HepG2 (cell line): ENCODE results near the gene ACTR3. TPM values are rescaled to one million over a fixed set of nuclear protein-coding genes. Genes with fewer than 3 reads are reported as not detected.

Experiments
- ARNTL ChIP-seq: sonication (generic); formaldehyde crosslinking; IDR thresholded peaks from 2 replicates; pipeline ENCODE4 v1.4.0; 2020; ENCODE audit warnings: mild to moderate bottlenecking, missing genetic modification reagents
- CBX1 ChIP-seq: IDR thresholded peaks from one replicate; pipeline ENCODE4 v1.6.1; 2016; ENCODE audit warnings: antibody characterized with exemption, low read depth
- CREM ChIP-seq, 2 experiments: sonication (generic) in 1 of 2; formaldehyde crosslinking in 1 of 2; IDR thresholded peaks; 2 replicates each; pipeline versions ENCODE4 v1.4.0 to v1.6.1; 2016 to 2020; ENCODE audit warnings: antibody characterized with exemption in 1 of 2, mild to moderate bottlenecking in 1 of 2, missing genetic modification reagents in 1 of 2
- CTCF ChIP-seq: sonication (generic); formaldehyde crosslinking; IDR thresholded peaks from 2 replicates; pipeline ENCODE4 v1.5.0; 2020; ENCODE audit warnings: mild to moderate bottlenecking, missing genetic modification reagents, moderate library complexity
- GABPB1 ChIP-seq: IDR thresholded peaks from 2 replicates; pipeline ENCODE4 v1.6.1; 2016; ENCODE audit warnings: mild to moderate bottlenecking, missing genetic modification reagents, moderate library complexity, missing compliant biosample characterization
- ISL2 ChIP-seq: sonication (generic); formaldehyde crosslinking; IDR thresholded peaks from 2 replicates; pipeline ENCODE4 v1.5.0; 2020; ENCODE audit warnings: missing genetic modification reagents
- KLF16 ChIP-seq, 2 experiments: sonication (generic) in 1 of 2; formaldehyde crosslinking in 1 of 2; IDR thresholded peaks; 2 replicates each; pipeline versions ENCODE4 v1.6.1 to v1.8.0; 2016 to 2023; ENCODE audit warnings: missing genetic modification reagents in 2 of 2, missing compliant biosample characterization in 1 of 2
- KLF6 ChIP-seq: IDR thresholded peaks from 2 replicates; pipeline ENCODE4 v1.8.0; 2016; ENCODE audit warnings: missing biosample characterization, missing genetic modification reagents
- MIER3 ChIP-seq: IDR thresholded peaks from 2 replicates; pipeline ENCODE4 v1.6.1; 2016; ENCODE audit warnings: missing compliant biosample characterization, borderline replicate concordance
- MTA3 ChIP-seq: sonication (generic); formaldehyde crosslinking; IDR thresholded peaks from 2 replicates; pipeline ENCODE4 v1.4.0; 2020; ENCODE audit warnings: missing genetic modification reagents
- NR2F6 ChIP-seq, 2 experiments: IDR thresholded peaks; 2 replicates each; pipeline ENCODE4 v1.6.1; 2016; ENCODE audit warnings: antibody characterized with exemption in 1 of 2, mild to moderate bottlenecking in 1 of 2
- RAD21 ChIP-seq: fragments of 450-650 bp; formaldehyde crosslinking; IDR thresholded peaks from 2 replicates; pipeline ENCODE4 v1.5.0; 2020; ENCODE audit warnings: mild to moderate bottlenecking
- SIN3B ChIP-seq: fragments of 150-350 bp; IDR thresholded peaks from 2 replicates; pipeline ENCODE4 v1.6.1; 2014; ENCODE audit warnings: low read length
- STAG1 ChIP-seq: sonication (generic); formaldehyde crosslinking; IDR thresholded peaks from 2 replicates; pipeline ENCODE4 v1.4.0; 2020; ENCODE audit warnings: missing genetic modification reagents
- THAP11 ChIP-seq: IDR thresholded peaks from 2 replicates; pipeline ENCODE4 v1.6.1; 2016; ENCODE audit warnings: missing biosample characterization, missing genetic modification reagents
- ZKSCAN8 ChIP-seq: IDR thresholded peaks from 2 replicates; pipeline ENCODE4 v1.6.1; 2016; ENCODE audit warnings: borderline replicate concordance, missing genetic modification reagents, missing compliant biosample characterization
- ZNF317 ChIP-seq: sonication (generic); formaldehyde crosslinking; IDR thresholded peaks from 2 replicates; pipeline ENCODE4 v1.5.0; 2020; ENCODE audit warnings: mild to moderate bottlenecking, missing genetic modification reagents
- ZNF441 ChIP-seq: sonication (generic); formaldehyde crosslinking; IDR thresholded peaks from 2 replicates; pipeline ENCODE4 v1.7.0; 2021; ENCODE audit warnings: missing genetic modification reagents, borderline replicate concordance
- ZNF468 ChIP-seq: sonication (generic); formaldehyde crosslinking; IDR thresholded peaks from 2 replicates; pipeline ENCODE4 v1.8.0; 2022; ENCODE audit warnings: mild to moderate bottlenecking, moderate library complexity, missing genetic modification reagents
- ZNF614 ChIP-seq: IDR thresholded peaks from 2 replicates; pipeline ENCODE4 v1.6.1; 2018; ENCODE audit warnings: missing biosample characterization, missing genetic modification reagents, inconsistent platforms, borderline replicate concordance
- polyA plus RNA-seq, 8 experiments: library from polyadenylated mRNA; depleted of rRNA in 3 of 8; stranded (reverse) in 7 of 8; unstranded in 1 of 8; fragments of >200 nt; fragmentation: Illumina TruSeq in 4 of 8; extraction: Trizol in 4 of 8; gene quantifications; 2 replicates each; pipeline versions ENCODE4 v1.2.1 to v1.2.3, GENCODE V29; 2011 to 2016; ENCODE audit warnings: low read depth in 4 of 8, missing spikeins in 1 of 8, mixed read lengths in 1 of 8; ENCODE audit not compliant: insufficient read depth in 1 of 8
- total RNA-seq, 5 experiments: library from RNA; depleted of rRNA; stranded (reverse); fragments of >200 nt; fragmentation: Illumina TruSeq; extraction: Trizol; gene quantifications; 2 replicates each; pipeline ENCODE4 v1.2.3, GENCODE V29; 2016; ENCODE audit warnings: low read depth in 1 of 5
- TF ChIP-seq, protein P1 (sequence below): IDR thresholded peaks from 2 replicates; pipeline ENCODE4 v1.6.1; 2018; ENCODE audit warnings: missing genetic modification reagents
- TF ChIP-seq, protein P2 (sequence below): sonication (generic); formaldehyde crosslinking; IDR thresholded peaks from 2 replicates; pipeline ENCODE4 v1.5.0; 2020; ENCODE audit warnings: mild to moderate bottlenecking, missing genetic modification reagents, borderline replicate concordance

Gene ACTR3
- total and polyA plus RNA-seq, 2 of the 13 experiments (the other 11 are each of a cell fraction or from before 2014, with no cell fraction given) = 123 to 225 TPM

- no peak for TF ChIP-seq NR2F6 (IDR thresholded peaks at IDR 0.05)
- TF ChIP-seq NR2F6 (CRISPR knock-in tag; IDR thresholded peaks at IDR 0.05) = peak; percentile 52; the same call in 1 of the 2 replicates
- 0 out of 2 replicates have a peak, but pooled peaks have one; percentile 22 for TF ChIP-seq ISL2
- TF ChIP-seq MIER3 (CRISPR knock-in tag) = peak; percentile 55; the same call in 1 of the 2 replicates
- peak; percentile 51; the same call in 1 of the 2 replicates for TF ChIP-seq ZKSCAN8 (CRISPR knock-in tag)
- TF ChIP-seq GABPB1 = peak; percentile 27; the same call in 1 of the 2 replicates
- peak; percentile 47; the same call in 1 of the 2 replicates for TF ChIP-seq ZNF614 (CRISPR knock-in tag)
- TF ChIP-seq ZNF317 (CRISPR knock-in tag) = peak; percentile 80
- 0 out of 2 replicates have a peak, but pooled peaks have one; percentile 31 for TF ChIP-seq KLF6 (CRISPR knock-in tag)
- peak; percentile 97 for TF ChIP-seq CTCF
- peak; percentile 96 for TF ChIP-seq STAG1
- peak; percentile 87 for TF ChIP-seq RAD21 (CRISPR knock-in tag)
- no peak for TF ChIP-seq MTA3 (CRISPR knock-in tag)
- peak; percentile 47; the same call in 1 of the 2 replicates for TF ChIP-seq CREM (IDR thresholded peaks at IDR 0.05)
- TF ChIP-seq CREM (CRISPR knock-in tag; IDR thresholded peaks at IDR 0.05) = no peak
- TF ChIP-seq ZNF468 (CRISPR knock-in tag) = no peak
- TF ChIP-seq ARNTL = no peak
- no peak for TF ChIP-seq SIN3B
- 0 out of 2 replicates have a peak, but pooled peaks have one; percentile 24 for TF ChIP-seq ZNF441 (CRISPR knock-in tag)
- TF ChIP-seq, protein P1, sequence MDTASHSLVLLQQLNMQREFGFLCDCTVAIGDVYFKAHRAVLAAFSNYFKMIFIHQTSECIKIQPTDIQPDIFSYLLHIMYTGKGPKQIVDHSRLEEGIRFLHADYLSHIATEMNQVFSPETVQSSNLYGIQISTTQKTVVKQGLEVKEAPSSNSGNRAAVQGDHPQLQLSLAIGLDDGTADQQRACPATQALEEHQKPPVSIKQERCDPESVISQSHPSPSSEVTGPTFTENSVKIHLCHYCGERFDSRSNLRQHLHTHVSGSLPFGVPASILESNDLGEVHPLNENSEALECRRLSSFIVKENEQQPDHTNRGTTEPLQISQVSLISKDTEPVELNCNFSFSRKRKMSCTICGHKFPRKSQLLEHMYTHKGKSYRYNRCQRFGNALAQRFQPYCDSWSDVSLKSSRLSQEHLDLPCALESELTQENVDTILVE = peak; percentile 57; the same call in 1 of the 2 replicates
- TF ChIP-seq CBX1 = peak; percentile 59
- TF ChIP-seq, protein P2, sequence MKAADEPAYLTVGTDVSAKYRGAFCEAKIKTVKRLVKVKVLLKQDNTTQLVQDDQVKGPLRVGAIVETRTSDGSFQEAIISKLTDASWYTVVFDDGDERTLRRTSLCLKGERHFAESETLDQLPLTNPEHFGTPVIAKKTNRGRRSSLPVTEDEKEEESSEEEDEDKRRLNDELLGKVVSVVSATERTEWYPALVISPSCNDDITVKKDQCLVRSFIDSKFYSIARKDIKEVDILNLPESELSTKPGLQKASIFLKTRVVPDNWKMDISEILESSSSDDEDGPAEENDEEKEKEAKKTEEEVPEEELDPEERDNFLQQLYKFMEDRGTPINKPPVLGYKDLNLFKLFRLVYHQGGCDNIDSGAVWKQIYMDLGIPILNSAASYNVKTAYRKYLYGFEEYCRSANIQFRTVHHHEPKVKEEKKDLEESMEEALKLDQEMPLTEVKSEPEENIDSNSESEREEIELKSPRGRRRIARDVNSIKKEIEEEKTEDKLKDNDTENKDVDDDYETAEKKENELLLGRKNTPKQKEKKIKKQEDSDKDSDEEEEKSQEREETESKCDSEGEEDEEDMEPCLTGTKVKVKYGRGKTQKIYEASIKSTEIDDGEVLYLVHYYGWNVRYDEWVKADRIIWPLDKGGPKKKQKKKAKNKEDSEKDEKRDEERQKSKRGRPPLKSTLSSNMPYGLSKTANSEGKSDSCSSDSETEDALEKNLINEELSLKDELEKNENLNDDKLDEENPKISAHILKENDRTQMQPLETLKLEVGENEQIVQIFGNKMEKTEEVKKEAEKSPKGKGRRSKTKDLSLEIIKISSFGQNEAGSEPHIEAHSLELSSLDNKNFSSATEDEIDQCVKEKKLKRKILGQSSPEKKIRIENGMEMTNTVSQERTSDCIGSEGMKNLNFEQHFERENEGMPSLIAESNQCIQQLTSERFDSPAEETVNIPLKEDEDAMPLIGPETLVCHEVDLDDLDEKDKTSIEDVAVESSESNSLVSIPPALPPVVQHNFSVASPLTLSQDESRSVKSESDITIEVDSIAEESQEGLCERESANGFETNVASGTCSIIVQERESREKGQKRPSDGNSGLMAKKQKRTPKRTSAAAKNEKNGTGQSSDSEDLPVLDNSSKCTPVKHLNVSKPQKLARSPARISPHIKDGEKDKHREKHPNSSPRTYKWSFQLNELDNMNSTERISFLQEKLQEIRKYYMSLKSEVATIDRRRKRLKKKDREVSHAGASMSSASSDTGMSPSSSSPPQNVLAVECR (CRISPR knock-in tag) = no peak; the same call in 1 of the 2 replicates
- peak in 1 of 2 experiments; percentile 65; a peak in 1 of 4 replicates for TF ChIP-seq KLF16 (CRISPR knock-in tag; IDR thresholded peaks at IDR 0.05)
- TF ChIP-seq THAP11 (CRISPR knock-in tag) = peak; percentile 57
Measured at GRCh38 chr2:113965644-113966043, 75.8 kb downstream of the ACTR3 start (continued).
